ENCODE data around the gene OAT.

- TF ChIP-seq TP53 (CRISPR knock-in tag; IDR thresholded peaks at IDR 0.05) (no peak), SMC3 (IDR thresholded peaks at IDR 0.05) (no peak), POLR2A (IDR thresholded peaks at IDR 0.05; ENCODE audit: low read length) (no peak), NPAS2 (CRISPR knock-in tag; IDR thresholded peaks at IDR 0.05; ENCODE audit: borderline replicate concordance) (no peak), NFE2L2 (conservative IDR thresholded peaks at IDR 0.05; ENCODE audit: low read length) (no peak), RFX5 (IDR thresholded peaks at IDR 0.05) (no peak), RAD21 (conservative IDR thresholded peaks at IDR 0.05 in 1 of 2, IDR thresholded peaks at IDR 0.05 in 1 of 2) (no peak)
- TF ChIP-seq, protein P1, sequence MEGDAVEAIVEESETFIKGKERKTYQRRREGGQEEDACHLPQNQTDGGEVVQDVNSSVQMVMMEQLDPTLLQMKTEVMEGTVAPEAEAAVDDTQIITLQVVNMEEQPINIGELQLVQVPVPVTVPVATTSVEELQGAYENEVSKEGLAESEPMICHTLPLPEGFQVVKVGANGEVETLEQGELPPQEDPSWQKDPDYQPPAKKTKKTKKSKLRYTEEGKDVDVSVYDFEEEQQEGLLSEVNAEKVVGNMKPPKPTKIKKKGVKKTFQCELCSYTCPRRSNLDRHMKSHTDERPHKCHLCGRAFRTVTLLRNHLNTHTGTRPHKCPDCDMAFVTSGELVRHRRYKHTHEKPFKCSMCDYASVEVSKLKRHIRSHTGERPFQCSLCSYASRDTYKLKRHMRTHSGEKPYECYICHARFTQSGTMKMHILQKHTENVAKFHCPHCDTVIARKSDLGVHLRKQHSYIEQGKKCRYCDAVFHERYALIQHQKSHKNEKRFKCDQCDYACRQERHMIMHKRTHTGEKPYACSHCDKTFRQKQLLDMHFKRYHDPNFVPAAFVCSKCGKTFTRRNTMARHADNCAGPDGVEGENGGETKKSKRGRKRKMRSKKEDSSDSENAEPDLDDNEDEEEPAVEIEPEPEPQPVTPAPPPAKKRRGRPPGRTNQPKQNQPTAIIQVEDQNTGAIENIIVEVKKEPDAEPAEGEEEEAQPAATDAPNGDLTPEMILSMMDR (IDR thresholded peaks at IDR 0.05) = no peak
- TF ChIP-seq, protein P2, sequence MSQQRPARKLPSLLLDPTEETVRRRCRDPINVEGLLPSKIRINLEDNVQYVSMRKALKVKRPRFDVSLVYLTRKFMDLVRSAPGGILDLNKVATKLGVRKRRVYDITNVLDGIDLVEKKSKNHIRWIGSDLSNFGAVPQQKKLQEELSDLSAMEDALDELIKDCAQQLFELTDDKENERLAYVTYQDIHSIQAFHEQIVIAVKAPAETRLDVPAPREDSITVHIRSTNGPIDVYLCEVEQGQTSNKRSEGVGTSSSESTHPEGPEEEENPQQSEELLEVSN (IDR thresholded peaks at IDR 0.05; ENCODE audit: borderline replicate concordance, low read depth) = no peak
Observed at GRCh38 chr10:124376411-124376810, 42.3 kb downstream of the OAT start.

All from A549 (cell line).